ENCODE data around the gene PARP4.

GRCh38 chr13:24512908-24513213 is 283 bp upstream of the PARP4 start:
- TF ChIP-seq CTCF (IDR thresholded peaks at IDR 0.05) = no peak
- TF ChIP-seq POLR2A (IDR thresholded peaks at IDR 0.05) = no peak

Measured in adrenal gland (tissue), 5 donors.